COR-L47 (cell line): Measurements from ENCODE around the gene NDUFA12.

Source experiments
- DNase-seq: peaks from one replicate; lab custom pipeline; 2025; lab: John Stamatoyannopoulos, UW

The NDUFA12 gene

DNA sequence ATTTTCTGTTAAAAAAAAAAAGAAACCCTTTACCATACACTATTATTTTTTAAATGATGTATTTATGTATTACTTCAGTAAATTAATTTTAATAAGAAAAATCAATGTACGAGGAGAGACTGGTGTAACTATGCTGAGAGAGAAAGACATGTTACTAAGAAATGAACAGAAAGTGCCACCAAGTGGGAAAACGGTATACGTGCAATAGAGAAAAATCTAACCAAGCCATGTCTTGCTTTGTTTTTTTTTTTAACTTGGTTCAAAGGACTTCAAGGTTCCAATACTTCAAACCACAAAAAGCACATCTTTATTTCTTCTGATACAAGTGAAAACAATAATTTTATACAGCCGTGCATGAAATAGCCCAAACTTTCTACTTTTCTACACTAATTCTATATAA lies 22.9 kb downstream of the NDUFA12 start:
- no peak for DNase-seq

- no peak for DNase-seq
These were observed 23.6 kb downstream of the NDUFA12 start for GRCh38 chr12:94979941-94980340.

DNA sequence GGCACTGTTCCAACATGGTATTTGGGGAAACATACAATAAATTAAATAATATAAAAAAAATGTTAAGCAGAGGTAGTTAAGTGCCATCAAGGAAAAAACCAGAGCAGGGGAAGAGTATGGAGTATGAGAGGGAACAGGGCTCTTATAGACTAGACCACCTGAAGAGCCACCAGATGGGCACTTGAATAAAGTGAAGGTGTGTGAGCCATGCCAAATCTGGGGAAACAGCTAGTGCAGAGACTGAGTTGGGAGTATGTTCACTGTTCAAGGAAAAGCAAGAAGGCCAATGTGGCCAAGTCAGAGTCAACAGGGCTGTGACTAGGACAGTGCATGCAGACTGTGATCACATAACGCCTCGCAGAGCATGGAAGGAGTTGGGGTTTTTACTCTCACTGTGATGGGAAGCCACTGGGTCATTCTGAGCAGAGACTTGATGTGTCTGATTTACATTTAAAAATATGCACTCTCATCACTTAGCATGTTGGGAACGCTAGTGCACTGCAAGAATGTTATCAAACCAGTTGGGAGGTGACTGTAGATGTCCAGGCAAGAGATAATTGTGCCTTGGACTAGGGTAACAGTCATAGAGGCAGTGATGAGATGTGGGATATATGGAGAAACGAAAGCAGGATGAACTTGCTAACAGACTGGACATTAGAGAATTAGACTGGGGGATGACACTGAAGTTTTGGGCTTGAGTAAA lies 25.6 kb downstream of the NDUFA12 start:
- DNase-seq, result no peak

DNA sequence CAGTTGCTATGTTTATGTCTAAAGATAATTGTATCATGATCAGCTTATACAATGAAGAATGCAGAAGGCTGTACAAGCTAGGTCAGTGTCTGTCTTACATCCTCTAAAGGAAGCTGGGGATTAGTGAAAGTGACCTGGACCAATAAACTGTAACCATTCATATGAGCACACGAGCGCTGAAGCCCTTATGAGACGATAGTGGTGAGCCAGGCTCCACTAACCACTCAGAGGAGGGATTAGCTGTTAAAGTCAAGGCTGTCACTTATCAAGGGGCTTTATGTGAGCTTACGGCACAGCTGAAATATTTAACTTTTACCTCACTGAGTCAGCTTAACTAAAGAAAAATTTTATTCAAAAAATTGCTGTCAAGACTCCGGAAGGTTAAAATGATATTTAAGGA lies 30.3 kb downstream of the NDUFA12 start:
- DNase-seq, result no peak

- DNase-seq, result no peak
These were observed 30.7 kb downstream of the NDUFA12 start for GRCh38 chr12:94972795-94973194.

GRCh38 chr12:94971923-94972322 lies 31.6 kb downstream of the NDUFA12 start:
- DNase-seq, result no peak

GRCh38 chr12:94970560-94970959 lies 32.9 kb downstream of the NDUFA12 start:
- DNase-seq, result no peak

DNA sequence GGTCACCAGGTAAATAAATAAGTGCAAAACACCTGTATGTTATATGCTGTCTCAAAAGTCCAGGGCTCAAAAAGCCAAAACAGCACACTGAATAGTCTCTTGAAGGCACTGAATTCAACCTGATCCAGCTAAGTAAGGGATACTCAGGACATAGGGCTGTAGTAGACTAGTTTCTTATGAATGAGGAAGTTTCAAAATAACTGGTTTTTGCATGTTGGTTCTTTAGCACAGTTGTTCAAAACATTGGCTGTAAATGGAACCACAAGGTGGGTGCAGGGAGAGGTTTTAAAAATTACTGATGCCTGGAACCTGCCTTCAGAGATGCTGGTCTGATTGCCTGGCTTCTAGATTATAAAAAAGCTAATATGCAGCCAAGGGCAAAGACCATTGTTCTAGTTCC lies 34.1 kb downstream of the NDUFA12 start:
- no peak for DNase-seq

DNA sequence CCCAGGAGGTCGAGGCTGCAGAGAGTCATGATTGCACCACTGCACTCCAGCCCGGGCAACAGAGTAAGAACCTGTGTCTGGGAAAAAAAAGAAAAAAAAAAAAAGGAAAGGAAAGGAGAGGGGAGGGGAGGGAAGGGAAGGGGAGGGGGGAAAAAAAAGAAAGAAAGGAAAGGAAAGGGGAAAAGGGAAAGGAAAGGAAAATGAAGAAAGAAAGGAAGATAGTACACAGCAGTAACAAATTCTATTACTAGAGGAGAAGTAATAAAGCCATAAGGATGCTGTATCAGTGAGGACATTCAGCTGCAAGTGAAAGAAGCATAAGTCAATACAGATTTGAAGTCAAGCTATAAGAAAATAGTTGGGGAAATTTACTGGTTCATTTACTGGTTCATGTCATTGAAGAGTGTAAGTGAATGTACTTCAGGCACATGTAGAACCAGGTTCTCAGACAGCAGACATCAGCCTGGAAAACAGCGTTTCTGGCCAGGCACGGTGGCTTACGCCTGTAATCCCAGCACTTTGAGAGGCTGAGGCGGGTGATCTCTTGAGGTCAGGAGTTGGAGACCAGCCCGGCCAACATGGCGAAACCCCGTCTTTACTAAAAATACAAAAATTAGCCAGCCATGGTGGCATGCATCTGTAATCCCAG lies 37.4 kb downstream of the NDUFA12 start:
- DNase-seq, result no peak

DNA sequence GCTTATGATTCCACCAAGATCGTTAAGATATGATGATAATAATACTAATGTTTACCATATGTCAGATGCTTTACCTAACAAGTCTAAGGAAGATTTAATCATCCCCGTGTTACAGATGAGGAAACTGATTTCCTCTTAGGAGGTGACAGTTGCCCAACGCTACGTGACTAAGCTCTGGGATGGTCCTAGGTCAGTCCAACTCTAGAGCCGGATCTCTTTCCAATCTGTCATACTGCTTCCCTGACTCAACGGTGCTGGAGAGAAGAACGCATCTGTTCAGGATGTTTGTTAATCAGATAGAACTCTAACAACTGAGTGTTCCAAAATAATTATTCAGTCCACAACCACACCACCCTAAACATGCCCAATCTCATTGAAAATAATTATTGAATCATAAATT lies 39.8 kb downstream of the NDUFA12 start:
- DNase-seq, result no peak

DNA sequence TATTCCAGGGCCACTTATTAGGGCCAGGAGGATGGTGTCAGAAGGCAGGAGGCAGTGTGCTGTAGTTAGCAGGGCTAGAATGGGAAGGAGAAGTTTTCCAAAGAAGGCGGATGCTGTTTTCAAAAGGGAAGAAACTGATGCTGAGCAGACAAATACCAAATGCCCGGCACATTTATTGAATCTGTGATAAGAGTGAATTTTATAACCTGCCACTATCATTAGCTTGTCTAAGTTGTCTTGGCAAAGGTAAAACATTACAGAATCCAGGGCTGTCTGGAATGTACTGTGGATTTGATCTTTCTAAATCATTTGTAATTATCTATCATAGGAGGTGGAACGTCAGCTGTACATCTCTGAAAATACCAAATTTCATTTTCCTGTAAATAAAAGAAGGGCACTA lies 40.8 kb downstream of the NDUFA12 start:
- DNase-seq, result no peak

GRCh38 chr12:94961911-94962310 lies 41.6 kb downstream of the NDUFA12 start:
- DNase-seq, result no peak

- DNase-seq, result no peak
These were observed 42.2 kb downstream of the NDUFA12 start for GRCh38 chr12:94961256-94961824.

DNA sequence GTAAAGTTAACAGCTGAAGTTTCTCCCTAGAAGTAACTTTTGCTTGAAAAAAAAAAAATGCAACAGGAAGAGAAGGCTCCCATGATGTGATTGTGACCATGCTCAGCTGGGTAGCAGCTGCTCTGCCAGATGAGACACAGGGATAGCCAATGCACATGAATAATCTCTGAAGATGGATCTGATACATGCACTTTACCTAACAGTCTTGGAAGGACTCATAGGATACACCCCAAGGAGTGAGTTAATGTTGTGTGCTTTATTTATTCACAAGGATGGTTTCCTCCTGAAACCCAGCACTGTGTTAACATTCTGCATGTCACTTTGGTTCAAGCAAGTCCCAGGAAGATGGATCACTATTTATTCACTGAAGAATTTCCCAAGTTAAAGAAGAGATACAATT lies 46.5 kb downstream of the NDUFA12 start:
- DNase-seq, result no peak

DNA sequence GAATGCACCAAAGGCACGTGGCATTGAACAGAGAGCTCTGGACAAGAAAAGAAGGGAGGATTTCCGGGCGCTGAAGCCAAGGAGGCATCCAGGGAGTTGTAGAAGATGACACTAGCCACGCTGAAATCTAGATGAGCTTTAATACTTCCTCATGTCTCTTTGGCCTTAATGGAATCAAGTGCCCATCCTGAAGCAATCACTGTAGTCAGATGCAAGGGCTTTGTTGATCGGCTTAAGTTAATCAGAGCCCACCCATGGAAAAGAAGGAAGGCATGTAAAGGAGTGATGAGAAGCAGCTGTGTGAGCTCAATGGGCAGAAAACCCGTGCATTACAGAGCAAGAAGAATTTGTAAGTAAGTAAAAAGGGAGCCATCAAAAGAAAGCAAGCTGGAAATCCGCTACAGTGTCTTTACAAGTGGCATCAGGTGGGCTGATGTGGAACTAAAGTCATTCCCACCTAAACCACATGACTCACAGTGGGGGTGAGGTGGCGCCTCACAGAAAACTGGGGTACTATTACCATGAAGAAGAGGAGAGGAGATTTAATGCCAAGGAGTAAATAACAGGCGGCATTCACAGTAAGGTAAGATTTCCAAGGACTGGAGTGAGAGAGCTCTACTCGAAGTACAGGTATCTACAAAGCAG lies 48.4 kb downstream of the NDUFA12 start:
- no peak for DNase-seq

DNA sequence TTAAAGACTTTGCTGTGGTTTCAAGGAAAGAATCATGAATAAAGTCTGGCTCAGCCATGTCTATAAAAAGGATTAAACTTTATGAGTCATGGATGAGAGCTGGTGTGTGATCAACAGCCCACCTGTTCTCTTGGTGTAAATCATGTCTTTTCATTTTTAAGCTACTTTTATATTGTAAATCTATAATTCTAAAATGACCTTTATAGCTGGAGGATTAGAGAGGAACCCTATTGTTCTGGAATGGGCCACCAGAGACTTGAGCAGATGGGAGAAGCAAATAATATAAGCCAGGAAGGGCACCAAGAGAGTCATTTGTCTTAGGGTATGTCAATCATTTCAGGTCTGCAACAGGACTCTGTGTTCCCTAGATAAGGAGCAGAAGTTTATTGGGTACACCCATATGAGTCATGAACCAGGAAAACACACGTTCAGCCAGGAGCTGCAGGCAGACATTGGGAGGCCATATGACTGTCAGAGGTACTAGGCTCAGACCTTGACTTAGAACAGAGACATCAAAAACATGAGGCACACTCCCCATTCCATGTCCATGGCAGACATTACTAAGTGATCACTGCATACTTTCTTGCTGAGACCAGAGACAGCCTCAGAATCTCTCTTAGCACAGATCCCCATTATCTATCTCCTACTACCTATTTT lies 49.3 kb downstream of the NDUFA12 start:
- no peak for DNase-seq

GRCh38 chr12:94952325-94952724 lies 51.2 kb downstream of the NDUFA12 start:
- no peak for DNase-seq

- DNase-seq, result no peak
These were observed 52.2 kb downstream of the NDUFA12 start for GRCh38 chr12:94951071-94951934.

DNA sequence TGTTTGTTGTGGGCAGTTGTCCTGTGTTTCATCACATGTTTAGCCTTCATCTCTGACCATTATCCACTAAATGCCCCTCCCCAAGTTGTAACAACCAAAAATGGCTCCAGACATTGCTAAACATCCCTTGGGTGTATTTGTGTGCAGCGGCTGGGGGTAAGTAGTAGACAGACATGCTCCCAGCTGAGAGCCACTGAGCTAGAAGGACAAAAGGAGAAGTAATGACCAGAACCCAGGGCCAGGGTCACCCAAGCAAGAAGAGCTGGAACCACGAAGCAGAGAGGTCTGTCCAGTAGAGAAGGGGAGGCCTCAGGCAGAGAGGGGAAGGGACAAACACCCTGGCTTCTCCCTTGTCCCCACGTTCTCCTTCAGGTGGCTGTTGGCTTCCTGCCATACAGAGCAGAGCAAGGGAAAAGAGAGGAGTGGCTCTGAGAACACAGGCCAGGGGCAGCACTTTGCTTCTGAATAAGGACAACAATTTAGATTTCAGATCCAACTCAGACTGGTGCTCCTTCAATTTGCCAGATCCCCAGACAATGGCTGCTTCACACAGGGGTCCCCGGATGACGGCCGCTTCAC lies 55.2 kb downstream of the NDUFA12 start:
- no peak for DNase-seq

DNA sequence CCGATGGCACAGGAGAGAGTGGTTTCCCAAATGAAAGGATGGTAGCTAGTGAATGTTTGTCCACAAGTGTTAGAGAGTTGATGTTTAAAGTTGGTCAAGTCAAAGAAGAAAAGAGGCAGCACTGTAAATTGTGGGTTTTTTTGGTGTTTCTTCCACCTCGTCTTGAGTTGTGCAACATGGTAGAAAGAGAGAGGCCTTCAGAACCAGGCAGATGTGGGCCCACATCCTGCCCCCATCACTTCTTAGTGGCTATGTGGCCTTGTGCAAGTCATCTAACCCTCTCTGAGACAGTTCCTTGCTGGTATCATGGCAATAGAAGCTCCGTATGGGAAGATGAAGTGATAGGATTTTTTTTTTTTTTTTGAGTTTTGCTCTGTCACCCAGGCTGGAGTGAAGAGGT lies 60.8 kb downstream of the NDUFA12 start:
- no peak for DNase-seq

GRCh38 chr12:94941440-94941862 lies 62.0 kb downstream of the NDUFA12 start:
- no peak for DNase-seq
